ENCODE data around the gene LMOD2. TPM values are rescaled to one million over a fixed set of nuclear protein-coding genes. Genes with fewer than 3 reads are reported as not detected.

The LMOD2 gene
- total RNA-seq, 1 donor from 2014 or later, result 1,161 TPM

GRCh38 chr7:123695944-123696677 lies 40.4 kb downstream of the LMOD2 start:
- intact Hi-C loops (cut with DNase I), result no loop called here
- no peak for DNase-seq (ENCODE audit: low spot score)

- intact Hi-C loops (cut with DNase I), result loop anchor here (5.0 kb wide), 1 partner anchor 42 kb away; the partner anchor contains the start of gene WASL
- DNase-seq (ENCODE audit: low spot score), result no peak
Measured at GRCh38 chr7:123705211-123705901, 49.7 kb downstream of the LMOD2 start.

- no peak for DNase-seq (ENCODE audit: low spot score)
- intact Hi-C loops (cut with DNase I), result loop anchor here (5.0 kb wide), 1 partner anchor 38 kb away; the partner anchor contains the start of gene WASL
Measured at GRCh38 chr7:123709525-123709924, 53.9 kb downstream of the LMOD2 start.

GRCh38 chr7:123710683-123711082 lies 55.0 kb downstream of the LMOD2 start:
- no peak for DNase-seq (ENCODE audit: low spot score)
- intact Hi-C loops (cut with DNase I), result no loop called here

- no peak for DNase-seq (ENCODE audit: low spot score)
- intact Hi-C loops (cut with DNase I), result no loop called here
Measured at GRCh38 chr7:123711832-123712293, 56.2 kb downstream of the LMOD2 start.

GRCh38 chr7:123712619-123713018 lies 57.0 kb downstream of the LMOD2 start:
- intact Hi-C loops (cut with DNase I), result no loop called here
- DNase-seq (ENCODE audit: low spot score), result no peak

Other genes with a start within 250 kb of the LMOD2 start
- 0.78 TPM for gene IQUB, start 121.3 kb upstream of the LMOD2 start, total RNA-seq
- 210 TPM for gene NDUFA5, start 98.0 kb upstream of the LMOD2 start, total RNA-seq
- gene ASB15, start 54.0 kb upstream of the LMOD2 start, total RNA-seq, result 20.0 TPM
- 32.5 TPM for gene WASL, start 93.1 kb downstream of the LMOD2 start, total RNA-seq
- 0.32 TPM for gene HYAL4, start 189.3 kb downstream of the LMOD2 start, total RNA-seq